HG03135 (cell line): ENCODE measurements around the gene SCGB1A1.
"Not testable (repeated sequence)": the region's sequence is repeated elsewhere in the genome, so short reads cannot be mapped to it uniquely, and the experiment has no call there.

Experiments
- ATAC-seq: cut with Tn5 transposase; IDR thresholded peaks from one replicate; pipeline ENCODE4 v1.9.1; 2021; ENCODE audit warnings: mild to moderate bottlenecking, moderate library complexity; ENCODE audit not compliant: unreplicated experiment

SCGB1A1 gene, protein sequence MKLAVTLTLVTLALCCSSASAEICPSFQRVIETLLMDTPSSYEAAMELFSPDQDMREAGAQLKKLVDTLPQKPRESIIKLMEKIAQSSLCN

DNA sequence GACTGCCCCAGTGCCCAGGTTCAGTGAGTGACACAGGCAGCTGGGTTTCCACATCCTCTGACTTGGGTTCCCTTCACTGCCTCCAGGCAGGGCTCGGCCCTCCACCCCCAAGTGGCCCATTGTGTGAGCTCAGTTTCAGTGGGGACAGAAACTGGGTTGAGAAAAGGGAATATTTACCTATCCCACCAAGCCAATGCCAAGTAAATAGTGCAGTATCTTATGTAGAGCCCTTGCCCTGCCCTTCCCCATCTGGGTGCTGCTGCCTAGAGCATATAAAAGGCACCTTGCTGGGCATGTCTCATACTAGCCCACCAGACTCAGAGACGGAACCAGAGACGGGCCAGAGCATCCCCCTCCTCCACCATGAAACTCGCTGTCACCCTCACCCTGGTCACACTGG lies at the start of gene SCGB1A1:
Gene SCGB1A1, plus strand, starts transcription at position 301 of the 400 bp plus-strand sequence. Its CDS starts 63 bp downstream, at position 364.
- ATAC-seq: no peak

DNA sequence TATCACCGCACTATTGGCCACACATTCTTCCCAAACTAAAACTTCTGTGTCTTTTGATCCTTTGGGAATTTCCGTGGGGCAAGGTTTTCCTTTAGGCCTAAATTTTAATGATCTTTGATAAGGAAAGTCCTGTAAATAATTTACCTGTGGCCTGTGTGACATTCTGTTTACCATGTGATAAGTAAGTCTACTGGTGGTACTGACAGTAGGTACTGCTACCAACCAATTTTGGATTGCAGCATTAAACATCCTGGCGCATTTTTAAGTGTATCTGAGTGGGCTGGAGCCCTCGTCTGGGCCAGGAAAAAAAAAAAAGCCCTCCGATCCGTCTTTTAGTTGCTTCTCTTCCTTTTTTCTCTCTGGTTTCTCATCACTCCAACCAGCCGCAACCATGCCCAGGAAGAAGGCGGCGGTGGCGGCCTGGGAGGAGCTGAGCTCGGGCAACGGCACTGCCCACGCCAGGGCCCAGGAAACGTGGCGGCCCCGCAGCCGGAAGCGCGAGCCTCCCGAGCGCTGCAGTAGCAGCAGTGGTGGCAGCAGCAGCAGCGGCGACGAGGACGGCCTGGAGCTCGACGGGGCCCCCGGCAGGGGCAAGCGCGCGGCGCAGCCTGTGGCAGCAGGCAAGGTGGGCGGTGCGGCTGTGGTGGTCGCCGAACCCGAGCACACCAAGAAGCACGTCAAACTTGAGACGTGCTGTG lies 47.9 kb upstream of the SCGB1A1 start:
- no peak for ATAC-seq

DNA sequence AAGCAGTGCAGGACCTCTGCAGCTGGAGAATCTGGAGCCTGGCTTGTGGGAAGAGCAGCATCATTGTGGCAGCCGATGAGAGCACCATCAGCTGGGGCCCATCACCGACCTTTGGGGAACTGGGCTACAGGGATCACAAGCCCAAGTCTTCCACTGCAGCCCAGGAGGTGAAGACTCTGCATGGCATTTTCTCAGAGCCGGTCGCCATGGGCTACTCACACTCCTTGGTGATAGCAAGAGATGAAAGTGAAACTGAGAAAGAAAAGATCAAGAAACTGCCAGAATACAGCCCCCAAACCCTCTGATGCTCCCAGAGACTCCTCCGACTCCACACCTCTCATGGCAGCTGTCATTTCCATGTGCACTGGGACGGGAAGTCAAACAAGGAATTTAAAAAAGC lies 46.0 kb upstream of the SCGB1A1 start:
- ATAC-seq: no peak

DNA sequence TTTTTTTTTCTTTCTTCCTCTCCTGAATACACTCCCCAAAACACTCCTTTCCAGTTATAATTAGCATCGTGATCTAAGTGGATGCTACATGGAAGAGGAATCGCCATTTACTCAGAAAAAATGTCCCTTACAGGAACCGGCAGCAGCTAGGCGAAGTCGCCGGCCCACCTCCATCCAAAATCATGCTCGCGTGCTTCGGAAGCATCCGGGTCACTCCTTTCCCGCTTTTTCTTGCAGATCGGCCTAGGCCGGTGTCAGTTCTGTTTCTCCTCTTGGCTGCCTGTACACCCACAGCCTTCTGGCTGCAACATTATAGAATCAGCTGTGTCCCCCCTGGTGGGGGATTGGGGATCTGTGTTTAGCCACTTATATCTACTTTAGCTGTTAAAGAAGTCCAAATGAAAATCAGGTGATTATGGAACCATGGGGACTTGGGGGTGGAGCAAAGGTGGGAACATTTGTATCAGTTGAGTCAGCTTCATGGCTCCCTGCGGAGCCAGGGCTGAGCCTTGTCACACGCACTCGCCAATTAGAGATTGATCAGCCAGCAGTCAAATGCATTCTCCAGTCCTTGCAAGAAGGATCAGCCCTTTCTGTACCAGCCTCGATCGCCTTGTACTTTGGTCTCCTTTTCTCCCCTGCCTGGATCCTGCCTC lies 45.2 kb upstream of the SCGB1A1 start:
- ATAC-seq: no peak

DNA sequence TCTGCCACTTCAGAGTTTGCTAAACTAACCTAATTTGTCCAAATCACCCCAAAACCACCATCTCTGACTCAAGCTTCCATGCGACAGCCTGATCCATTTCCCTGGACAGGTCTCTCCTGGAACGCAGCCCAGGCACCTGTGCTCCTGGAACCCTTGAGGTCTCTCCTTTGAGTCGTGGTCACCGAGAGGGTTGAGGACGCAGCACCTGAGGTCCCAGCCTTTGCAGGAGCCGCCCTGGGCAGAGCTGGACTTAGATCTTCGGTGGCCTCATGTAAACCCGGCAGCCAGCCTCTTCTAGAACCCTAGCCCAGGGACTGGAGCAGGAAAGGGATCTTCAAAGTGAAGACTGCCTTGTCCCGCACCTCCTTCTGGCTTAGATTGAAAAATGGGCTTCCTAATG lies 44.0 kb upstream of the SCGB1A1 start:
- no peak for ATAC-seq

DNA sequence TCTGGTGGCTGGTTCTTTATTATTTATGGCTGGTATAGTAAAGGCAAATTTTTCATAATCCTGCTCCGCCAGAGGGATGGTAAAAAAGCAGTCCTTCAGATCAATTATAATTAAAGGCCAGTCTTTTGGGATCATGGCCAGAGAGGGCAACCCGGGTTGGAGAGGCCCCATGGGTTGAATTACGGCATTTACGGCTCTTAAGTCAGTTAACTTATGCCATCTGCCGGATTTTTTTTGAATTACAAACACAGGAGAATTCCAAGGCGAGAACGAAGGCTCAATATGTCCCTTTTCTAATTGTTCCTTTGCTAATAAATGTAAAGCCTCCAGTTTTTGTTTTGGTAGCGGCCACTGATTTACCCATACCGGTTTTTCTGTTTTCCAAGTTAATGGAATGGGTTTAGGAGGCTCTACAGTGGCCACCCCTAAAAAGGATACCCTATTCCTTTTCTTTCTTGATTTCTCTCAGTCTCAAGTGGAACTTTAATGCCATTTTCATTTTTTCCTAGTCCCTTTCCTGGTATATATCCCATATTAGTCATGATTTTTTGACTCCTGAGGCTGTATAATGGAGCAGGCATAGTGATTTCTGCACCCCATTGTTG lies 40.3 kb upstream of the SCGB1A1 start:
- ATAC-seq: not testable (repeated sequence)

DNA sequence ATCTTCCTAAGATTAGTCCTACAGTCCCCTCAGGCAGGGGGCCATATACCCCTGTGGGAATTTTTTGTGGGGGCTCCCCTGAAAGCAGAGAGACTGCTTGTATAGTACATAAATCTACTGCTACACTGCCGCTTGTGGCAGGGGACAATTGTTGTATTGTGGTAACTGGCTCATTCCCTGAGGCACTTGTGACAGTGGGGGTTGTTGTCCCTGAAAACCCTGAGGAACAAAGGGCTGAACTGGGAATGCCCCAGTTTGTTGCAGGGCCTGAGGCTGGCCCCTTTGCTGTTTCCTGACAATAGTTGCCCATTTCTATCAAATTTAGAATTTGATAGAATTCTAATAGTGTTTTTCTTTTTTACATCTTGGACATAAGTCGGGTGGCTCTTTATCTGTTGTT lies 39.2 kb upstream of the SCGB1A1 start:
- ATAC-seq: not testable (repeated sequence)

DNA sequence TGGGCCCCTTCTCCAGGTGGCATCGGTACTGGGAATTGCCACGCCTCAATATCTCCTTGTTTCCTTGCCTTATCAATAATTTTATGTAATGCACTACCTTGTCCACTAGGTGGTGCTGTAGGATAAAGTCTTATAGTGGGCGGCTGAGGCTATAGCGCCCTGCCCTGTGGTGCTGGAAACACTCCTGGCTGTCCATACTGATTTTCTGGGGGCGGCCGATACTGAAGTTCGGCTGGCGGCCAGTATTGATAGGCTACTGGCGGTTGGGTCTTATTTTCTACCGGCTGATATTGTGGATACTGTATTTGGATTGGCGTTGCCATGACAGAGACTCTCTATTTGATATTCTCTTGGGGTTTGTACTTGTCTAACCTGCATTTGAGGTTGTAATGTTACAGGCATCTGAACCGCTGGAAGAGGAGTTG lies 38.0 kb upstream of the SCGB1A1 start:
- ATAC-seq: not testable (repeated sequence)

DNA sequence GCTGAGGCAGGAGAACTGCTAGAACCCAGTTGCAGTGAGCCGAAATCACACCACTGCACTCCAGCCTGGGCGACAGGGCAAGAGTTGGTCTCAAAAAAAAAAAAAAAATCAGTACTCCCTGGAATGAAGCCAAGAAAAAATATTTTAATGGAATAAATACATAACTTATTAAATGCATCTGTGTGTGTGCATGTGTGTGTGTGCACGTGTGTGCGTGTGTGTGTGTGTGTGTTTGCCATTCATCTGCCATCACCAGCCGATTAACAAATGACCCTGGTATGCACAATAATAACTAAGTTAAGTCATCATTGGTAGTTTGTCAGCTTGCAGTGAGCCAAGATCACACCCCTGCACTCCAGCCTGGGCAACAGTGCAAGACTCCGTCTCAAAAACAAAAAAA lies 35.0 kb upstream of the SCGB1A1 start:
- ATAC-seq: no peak

DNA sequence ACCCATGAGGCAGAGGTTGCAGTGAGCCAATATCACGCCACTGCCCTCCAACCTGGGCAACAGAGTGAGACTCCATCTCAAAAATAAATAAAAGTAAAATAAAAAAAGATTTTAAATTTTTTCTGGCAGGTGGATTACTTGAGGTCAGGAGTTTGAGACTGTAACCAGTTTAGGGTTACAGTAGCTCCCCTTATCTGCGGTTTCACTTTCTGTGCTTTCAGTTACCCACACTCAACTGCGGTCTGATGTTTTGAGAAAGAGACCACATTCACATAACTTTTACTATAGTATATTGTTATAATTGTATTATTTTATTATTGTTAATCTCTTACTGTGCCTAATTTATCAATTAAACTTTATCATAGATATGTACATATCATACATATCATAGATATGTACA lies 32.8 kb upstream of the SCGB1A1 start:
- not testable (repeated sequence) for ATAC-seq

DNA sequence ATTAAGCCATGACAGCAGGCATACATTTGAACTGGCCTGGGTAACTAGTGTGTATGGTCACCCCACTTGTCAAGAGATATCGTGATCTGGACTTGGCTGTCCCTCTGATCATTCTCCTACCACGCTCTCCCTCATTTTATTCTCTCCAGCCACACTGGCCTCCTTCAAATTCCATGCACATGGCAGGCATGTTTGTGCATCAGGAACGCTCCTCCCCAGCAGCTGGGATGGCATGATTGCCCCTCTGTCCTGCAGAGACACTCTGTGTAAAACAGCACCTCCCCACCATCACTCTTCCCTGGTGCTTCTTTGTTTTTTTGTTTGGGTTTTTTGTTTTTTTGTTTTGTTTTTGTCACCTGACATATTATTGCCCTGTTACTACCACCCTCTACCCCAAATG lies 31.5 kb upstream of the SCGB1A1 start:
- no peak for ATAC-seq

DNA sequence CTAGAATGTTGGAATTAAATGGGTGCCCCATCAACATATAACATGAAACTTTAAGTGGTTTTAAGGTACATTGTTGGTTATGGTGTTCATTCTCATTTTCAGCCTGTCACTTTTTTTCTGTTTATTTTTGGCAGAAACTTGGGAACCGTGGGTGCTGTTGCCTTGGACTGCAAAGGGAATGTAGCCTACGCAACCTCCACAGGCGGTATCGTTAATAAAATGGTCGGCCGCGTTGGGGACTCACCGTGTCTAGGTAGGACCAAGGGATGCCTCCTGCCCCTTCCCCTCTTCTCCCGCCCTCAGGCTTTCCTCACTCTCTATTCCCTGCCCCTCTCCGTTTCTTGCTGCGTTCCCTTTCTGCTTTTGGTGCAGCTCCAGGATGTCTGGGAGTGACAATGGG lies 29.8 kb upstream of the SCGB1A1 start:
- ATAC-seq: no peak

DNA sequence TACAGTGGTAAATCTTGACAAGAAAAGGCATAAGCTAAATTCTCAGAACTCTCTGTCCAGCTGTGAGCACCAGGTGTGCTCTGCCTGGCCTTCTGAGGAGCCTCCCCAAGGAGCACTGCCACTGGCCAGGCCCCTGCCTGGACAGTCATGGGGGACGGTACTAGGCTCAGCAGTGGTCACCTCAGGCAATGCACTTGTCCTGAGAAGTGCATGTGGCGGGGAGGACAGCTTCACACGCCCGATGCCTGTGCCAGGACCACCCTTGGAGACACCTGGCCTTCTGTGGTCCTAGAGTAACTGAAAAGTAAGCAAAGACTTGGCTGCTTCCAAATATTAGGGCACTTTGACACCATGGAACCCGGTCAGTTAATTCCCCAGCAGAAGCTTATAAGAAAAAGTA lies 28.6 kb upstream of the SCGB1A1 start:
- ATAC-seq: no peak

DNA sequence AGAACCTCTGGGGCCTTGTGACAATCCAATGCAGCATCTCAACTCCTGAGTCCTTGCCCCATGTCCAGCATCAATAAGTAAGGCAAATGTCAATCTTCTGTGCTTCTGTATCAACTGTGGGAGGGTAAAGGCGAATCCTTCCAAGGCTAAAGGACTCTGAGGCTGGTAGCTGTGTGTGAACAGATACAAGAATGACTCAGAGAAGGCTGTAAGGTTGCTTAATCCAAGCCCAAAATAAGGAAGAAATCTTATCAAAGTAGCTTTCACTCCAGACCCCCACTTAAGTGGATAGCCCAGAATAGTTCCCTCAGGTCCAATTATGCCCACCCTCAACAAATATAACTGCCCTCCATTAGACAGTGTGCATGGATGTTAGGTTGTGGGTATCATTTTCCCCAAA lies 28.1 kb upstream of the SCGB1A1 start:
- ATAC-seq: no peak

DNA sequence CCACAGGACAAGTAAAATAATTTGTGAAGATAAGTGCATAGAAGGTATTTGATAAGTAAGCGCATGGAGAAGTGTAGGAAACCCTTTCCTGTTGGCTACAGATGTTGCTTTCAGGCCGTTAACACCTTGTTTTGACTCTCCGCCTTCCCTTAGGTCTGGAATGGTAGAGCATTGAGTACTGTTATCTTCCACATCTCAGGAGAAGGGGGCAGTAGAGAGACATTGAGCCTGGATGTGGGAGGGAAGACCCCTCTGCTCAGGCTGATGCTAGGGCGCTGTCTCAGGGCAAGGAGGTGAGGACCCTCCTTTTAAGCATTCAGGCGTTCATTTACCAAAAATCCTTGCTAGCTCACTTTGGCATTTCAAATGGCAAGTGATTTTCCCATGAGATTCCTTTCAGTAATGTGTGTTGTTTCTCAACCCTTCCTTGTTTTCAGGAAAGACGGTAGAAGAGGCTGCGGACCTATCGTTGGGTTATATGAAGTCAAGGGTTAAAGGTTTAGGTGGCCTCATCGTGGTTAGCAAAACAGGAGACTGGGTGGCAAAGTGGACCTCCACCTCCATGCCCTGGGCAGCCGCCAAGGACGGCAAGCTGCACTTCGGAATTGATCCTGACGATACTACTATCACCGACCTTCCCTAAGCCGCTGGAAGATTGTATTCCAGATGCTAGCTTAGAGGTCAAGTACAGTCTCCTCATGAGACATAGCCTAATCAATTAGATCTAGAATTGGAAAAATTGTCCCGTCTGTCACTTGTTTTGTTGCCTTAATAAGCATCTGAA lies 27.0 kb upstream of the SCGB1A1 start:
- no peak for ATAC-seq

DNA sequence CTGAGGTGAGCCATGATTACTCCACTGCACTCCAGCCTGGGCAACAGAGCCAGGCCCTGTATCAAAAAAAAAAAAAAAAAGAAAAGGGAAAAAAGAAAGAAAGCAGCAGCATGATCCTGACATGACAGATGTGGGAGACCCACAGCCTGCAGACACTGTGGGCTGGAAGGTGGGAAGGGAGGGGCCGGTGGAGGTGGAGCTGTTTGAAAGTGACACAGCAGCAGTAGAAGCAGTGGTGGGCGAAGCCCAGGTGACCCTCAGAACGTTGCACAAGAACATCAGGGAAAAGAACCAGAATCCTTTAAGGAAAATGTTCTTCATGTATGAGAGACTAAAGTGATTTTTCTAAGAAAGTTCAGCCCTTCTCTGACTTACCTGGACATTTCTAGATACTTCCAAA lies 26.3 kb upstream of the SCGB1A1 start:
- ATAC-seq: no peak

DNA sequence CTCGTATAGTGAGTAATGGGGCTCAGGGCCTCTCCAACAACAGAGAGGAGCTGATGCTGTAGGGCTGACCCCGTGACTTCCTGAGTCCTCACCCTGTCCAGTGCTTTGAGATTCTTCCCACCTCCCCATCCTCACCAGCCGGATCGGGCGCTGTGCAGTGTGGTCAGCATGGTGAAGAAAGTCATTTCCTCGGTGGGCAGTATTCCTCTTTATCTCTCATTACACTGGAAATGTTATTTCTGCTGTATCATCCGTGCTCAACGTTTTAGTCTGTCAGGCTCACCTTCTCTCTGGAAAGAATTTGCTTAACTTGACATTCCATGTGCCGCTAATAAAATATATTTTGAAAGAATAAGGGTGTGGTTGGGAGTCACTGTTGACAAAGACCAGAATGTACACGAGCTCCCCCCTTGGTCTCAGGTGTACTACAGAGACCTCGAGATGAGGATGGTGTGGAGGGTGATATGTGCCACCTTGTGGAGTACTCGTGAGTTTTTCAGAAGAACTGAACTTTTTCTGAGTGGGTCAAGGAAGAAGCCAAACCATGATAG lies 25.7 kb upstream of the SCGB1A1 start:
- no peak for ATAC-seq

DNA sequence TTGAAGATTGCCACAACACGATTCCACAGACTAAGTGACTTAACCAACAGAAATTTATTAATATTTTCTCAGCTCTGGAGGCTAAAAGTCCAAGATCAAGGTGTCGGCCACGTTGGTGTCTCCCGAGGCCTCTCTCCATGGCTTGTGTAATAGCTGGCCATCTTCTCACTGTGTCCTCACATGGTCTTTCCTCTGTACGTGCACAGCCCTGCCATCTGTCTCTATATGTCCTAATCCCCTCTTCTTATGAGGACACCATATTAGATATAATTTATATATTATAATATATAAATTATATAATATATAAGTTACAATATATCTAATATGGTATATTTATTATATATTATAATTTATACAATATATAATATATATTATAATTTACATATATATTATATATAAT lies 25.1 kb upstream of the SCGB1A1 start:
- no peak for ATAC-seq

DNA sequence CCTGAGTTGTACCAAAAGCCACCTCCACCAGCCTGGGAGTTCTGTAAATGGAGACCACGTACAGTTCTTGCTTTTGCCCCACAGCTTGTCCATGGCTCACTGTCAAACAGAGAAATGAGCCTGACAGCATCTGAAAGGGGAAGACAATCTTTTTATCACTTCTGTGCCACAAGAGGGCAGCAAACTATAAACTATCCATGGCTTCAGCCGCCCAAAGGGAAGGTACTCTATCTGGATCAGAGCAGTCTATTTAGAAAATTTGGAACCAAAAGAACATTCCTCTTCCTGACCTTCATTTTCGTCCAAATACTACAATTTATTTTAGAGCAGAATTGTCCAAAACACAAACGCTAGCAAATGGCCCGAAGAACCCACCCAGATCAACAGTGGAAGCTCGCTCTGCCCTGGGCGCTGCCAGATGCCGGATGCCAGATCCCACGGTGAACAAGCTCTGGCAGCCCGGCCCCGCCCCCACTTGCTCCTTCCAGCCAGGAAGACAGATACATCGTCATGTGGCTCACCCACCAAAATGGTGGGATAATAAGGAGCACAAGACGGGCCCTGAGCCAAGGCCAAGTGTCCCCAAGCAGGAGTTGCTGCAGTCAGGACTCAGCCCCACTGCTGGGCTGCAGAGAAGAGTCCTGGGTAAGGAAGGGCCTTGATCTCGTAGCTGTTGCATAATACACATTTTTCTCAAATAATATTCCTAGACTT lies 23.9 kb upstream of the SCGB1A1 start:
- ATAC-seq: no peak

DNA sequence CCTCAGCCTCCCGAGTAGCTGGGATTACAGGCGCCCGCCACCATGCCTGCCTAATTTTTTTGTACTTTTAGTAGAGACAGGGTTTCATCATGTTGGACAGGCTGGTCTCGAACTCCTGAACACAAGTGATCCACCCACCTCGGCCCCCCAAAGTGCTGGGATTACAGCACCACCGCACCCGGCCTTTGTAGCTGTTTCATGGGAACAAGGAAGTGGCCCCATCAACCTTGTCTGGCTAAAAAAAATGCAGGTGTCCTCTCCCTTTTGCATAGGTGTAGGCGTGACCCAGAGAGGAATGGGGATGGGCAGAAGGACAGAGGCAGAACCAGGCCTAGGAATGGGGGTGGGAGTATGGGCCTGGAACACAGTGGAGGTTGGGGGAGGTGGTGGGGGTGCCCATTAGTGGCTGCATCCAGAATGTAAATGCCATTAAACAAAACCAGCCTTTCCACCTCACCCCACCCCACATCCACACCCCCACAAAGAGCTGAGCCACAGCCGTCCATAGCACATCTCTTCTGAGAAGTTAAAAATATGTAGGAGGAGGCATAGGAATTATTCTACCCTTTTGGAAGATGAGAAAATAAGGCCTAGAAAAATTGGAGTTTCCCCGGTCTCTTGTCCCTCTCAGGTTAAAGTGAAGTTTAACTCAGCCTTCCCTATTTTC lies 22.8 kb upstream of the SCGB1A1 start:
- no peak for ATAC-seq
